Sigmoid colon (tissue), 7 donors: Measurements from ENCODE around the gene LCN1. TPM values are rescaled to one million over a fixed set of nuclear protein-coding genes. Genes with fewer than 3 reads are reported as not detected.
A peak's percentile ranks its signal among the peaks of the same experiment; 100 is the strongest.

Experiments used
- DNase-seq: peaks from one replicate; pipeline ENCODE4 v3.0.0-alpha.2; 2019
- H3K27ac ChIP-seq, 4 donors: fragments of 200-600 bp; sonication (generic); one replicate each; pipeline ENCODE4 v1.5.1; 2016 to 2019; ENCODE audit warnings: mild to moderate bottlenecking in 1 of 4
- H3K27me3 ChIP-seq, 3 donors: fragments of 200-600 bp; sonication (generic); one replicate each; pipeline ENCODE4 v1.5.1; 2019; ENCODE audit warnings: mild to moderate bottlenecking in 1 of 3
- H3K36me3 ChIP-seq, 4 donors: fragments of 200-600 bp; sonication (generic); one replicate each; pipeline ENCODE4 v1.5.1; 2016 to 2019
- H3K4me1 ChIP-seq, 4 donors: fragments of 200-600 bp; sonication (generic); one replicate each; pipeline ENCODE4 v1.5.1; 2017 to 2019
- H3K4me3 ChIP-seq, 4 donors: fragments of 200-600 bp; sonication (generic); one replicate each; pipeline ENCODE4 v1.5.1; 2017 to 2019; ENCODE audit warnings: mild to moderate bottlenecking in 2 of 4, moderate library complexity in 1 of 4
- H3K9me3 ChIP-seq, 4 donors: fragments of 200-600 bp in 3 of 4; sonication (generic) in 3 of 4; one replicate each; pipeline versions ENCODE4 v1.5.1 to v1.6.1; 2013 to 2019
- EP300 ChIP-seq, 4 donors: sonication (generic); formaldehyde crosslinking; IDR thresholded peaks; one replicate each; pipeline ENCODE4 v1.6.1; 2017; ENCODE audit warnings: antibody characterized with exemption in 4 of 4
- POLR2A ChIP-seq, 2 donors: fragments of 450-650 bp; IDR thresholded peaks; one replicate each; pipeline ENCODE4 v1.6.1; 2016; ENCODE audit warnings: antibody characterized with exemption in 2 of 2, mild to moderate bottlenecking in 2 of 2, moderate library complexity in 2 of 2
- POLR2AphosphoS5 ChIP-seq, 4 donors: sonication (generic); formaldehyde crosslinking; IDR thresholded peaks; one replicate each; pipeline ENCODE4 v1.6.1; 2017; ENCODE audit warnings: antibody characterized with exemption in 4 of 4
- WGBS, 2 donors: extraction: QIAGEN DNeasy Blood & Tissue Kit; methylation state at CpG; one replicate each; pipeline ENCODE4 v1.1.7; 2013; 5-methylcytosine and 5-hydroxymethylcytosine counted together
- intact Hi-C: fragments of 100-400 bp; cut with DNase I; formaldehyde crosslinking; loops from one replicate; pipeline ENCODE4 v1.15.1; 2023
- polyA plus RNA-seq, 3 donors: library from polyadenylated mRNA; stranded (reverse); fragments of 200-250 nt; gene quantifications; one replicate each; pipeline ENCODE4 v1.2.3, GENCODE V29; 2013
- total RNA-seq, 4 donors: library from RNA; depleted of rRNA; stranded (reverse); fragments of >200 nt; gene quantifications; one replicate each; pipeline ENCODE4 v1.1.0, GENCODE V29; 2016
- TF ChIP-seq, protein P1 (sequence below), 4 experiments: fragments of 450-650 bp in 3 of 4; fragments of 200-600 bp in 1 of 4; IDR thresholded peaks; one replicate each; pipeline ENCODE4 v1.5.1; 2016 to 2019; ENCODE audit warnings: antibody characterized with exemption in 4 of 4, mild to moderate bottlenecking in 3 of 4, moderate library complexity in 2 of 4
- donor health status: healthy with polysubstance abuse.
- donor health status: Bipolar disorder and iron deficiency.
- donor health status: healthy.

LCN1 gene
- total and polyA plus RNA-seq, 7 donors: 0.10 TPM; not detected in 6

DNA sequence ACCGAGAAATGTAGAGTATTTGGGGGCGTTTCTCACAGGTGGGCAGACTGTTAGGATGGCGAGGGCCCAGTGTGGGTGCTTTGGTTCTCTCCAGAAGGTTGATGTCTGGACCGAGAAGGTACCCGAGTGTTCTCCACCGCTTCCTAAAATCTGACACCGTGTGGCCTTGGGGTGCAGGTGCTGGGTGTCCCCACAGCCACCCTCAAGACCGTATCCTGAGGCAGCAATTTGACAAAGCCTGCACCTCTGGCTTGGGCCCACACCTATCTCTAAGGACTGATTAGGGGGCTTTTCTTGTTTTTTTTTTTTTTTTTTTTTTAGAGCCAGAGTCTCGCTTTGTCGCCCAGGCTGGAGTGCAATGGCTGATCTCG is 40.3 kb upstream of the LCN1 start:
- 28 to 35% methylated on average over 11 of the region's 11 CpGs for WGBS, 2 donors
- Histone ChIP-seq H3K36me3 (peaks cover 5 to 26% (median 19%) of the 10 kb centered on the region in 4 donors), H3K4me3 (peak overlapping the region; percentile 54 to 86 (median 76)), H3K4me1 (peaks cover 0 to 20% (median 13%) of the 10 kb centered on the region in 4 donors), H3K27ac (peak overlapping the region in 2 of 4 donors; percentile 47 to 60), H3K27me3 (no peaks in the 10 kb centered on the region), H3K9me3 (no peaks in the 10 kb centered on the region)
- TF ChIP-seq, protein P1, sequence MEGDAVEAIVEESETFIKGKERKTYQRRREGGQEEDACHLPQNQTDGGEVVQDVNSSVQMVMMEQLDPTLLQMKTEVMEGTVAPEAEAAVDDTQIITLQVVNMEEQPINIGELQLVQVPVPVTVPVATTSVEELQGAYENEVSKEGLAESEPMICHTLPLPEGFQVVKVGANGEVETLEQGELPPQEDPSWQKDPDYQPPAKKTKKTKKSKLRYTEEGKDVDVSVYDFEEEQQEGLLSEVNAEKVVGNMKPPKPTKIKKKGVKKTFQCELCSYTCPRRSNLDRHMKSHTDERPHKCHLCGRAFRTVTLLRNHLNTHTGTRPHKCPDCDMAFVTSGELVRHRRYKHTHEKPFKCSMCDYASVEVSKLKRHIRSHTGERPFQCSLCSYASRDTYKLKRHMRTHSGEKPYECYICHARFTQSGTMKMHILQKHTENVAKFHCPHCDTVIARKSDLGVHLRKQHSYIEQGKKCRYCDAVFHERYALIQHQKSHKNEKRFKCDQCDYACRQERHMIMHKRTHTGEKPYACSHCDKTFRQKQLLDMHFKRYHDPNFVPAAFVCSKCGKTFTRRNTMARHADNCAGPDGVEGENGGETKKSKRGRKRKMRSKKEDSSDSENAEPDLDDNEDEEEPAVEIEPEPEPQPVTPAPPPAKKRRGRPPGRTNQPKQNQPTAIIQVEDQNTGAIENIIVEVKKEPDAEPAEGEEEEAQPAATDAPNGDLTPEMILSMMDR (IDR thresholded peaks at IDR 0.05): no peak
- TF ChIP-seq POLR2A (IDR thresholded peaks at IDR 0.05): no peak
- TF ChIP-seq POLR2AphosphoS5 (IDR thresholded peaks at IDR 0.05): no peak
- TF ChIP-seq EP300 (IDR thresholded peaks at IDR 0.05): no peak
- intact Hi-C loops: loop anchor here (2.0 kb wide), 1 partner anchor 18 kb away; a partner anchor contains a TSS
- DNase-seq: no peak

DNA sequence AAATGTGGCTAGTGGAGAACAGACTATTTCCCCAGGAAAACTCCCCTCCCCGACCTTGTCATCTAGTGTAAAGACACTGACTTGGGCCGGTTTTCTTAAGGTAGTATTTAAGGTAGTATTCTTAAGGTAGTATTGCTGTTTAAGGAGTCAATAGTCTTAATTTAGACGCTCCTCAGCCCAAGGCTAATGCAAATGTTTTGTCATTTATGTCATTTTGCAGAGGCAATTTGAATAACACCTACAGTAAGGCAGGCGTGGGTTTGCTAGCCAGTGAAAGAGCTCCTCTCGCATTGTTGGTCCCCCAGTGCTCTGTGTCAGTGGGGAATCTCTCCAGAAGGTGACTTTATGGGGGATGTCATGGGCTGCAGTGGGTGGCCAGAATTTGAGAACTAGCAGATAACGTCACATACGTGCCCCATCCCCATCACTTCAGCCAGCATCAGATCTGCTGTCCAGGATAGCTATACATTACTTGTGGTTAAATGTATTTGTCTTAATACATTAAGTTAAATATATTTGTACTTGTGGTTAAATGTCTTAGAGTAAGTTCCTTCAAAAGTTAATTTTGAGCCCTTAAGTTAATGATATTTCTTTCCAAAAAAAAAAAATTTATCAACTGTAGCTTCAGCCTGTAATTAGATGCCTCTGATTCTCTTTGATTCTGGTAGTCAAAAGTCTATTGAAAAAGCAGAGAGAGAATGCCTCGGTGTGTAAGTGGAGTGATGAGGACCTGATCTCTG is 39.1 kb upstream of the LCN1 start:
- H3K27me3 ChIP-seq: no peaks in the 10 kb centered on the region
- no peak for DNase-seq
- no peaks in the 10 kb centered on the region for H3K9me3 ChIP-seq
- H3K4me3 ChIP-seq: no peak overlapping the region
- peaks cover 0 to 20% (median 13%) of the 10 kb centered on the region in 4 donors for H3K4me1 ChIP-seq
- peaks cover 5 to 38% (median 30%) of the 10 kb centered on the region in 4 donors for H3K36me3 ChIP-seq
- no peak overlapping the region for H3K27ac ChIP-seq
- WGBS, 2 donors: 70 to 75% methylated on average over 8 of the region's 8 CpGs
- no peak for TF ChIP-seq POLR2AphosphoS5 (IDR thresholded peaks at IDR 0.05)
- intact Hi-C loops: no loop called here

DNA sequence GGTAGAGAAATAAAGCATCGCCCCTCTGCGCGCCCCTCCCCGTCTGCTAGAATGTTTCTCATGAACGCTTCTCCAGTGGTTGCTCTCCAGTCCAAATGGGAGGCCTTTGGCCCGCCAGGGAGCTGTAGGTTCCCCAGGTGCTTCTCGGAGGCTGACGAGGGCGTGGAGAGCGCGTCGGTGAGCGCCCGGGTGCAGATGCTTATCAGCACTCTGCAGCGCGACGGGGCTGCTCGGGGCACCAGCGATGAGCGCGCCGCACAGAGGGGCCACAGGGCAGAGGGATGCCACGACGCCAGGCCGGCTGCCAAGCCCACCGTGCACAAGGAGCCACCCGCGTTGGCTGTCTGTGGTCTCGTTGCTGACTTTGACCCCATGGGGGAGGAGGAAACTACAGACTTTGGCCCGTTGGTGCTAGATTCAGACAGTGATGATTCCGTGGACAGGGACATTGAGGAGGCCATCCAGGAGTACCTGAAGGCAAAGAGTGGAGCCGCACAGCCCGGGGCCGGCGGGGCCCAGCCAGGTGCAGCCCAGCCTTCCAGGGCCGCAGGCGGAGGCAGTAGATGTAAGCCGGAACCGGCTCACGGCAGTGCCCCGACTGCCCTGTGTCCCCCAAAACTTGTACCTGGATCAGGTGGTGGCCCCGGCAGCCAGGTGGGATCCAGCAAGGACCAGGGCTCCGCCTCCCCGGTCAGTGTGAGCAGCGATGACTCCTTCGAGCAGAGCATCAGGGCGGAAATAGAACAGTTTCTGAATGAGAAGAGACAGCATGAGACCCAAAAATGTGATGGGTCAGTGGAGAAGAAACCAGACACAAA is 36.6 kb upstream of the LCN1 start:
- intact Hi-C loops: no loop called here
- peaks cover 0 to 14% (median 10%) of the 10 kb centered on the region in 4 donors for H3K4me1 ChIP-seq
- TF ChIP-seq POLR2AphosphoS5 (IDR thresholded peaks at IDR 0.05) (no peak), POLR2A (IDR thresholded peaks at IDR 0.05) (no peak), EP300 (IDR thresholded peaks at IDR 0.05) (no peak)
- TF ChIP-seq, protein P1 (IDR thresholded peaks at IDR 0.05): no peak
- no peak overlapping the region for H3K4me3 ChIP-seq
- H3K27me3 ChIP-seq: no peaks in the 10 kb centered on the region
- WGBS, 2 donors: 96% methylated on average over 47 of the region's 47 CpGs
- no peak for DNase-seq
- H3K27ac ChIP-seq: no peak overlapping the region
- peaks cover 5 to 62% (median 32%) of the 10 kb centered on the region in 4 donors for H3K36me3 ChIP-seq
- H3K9me3 ChIP-seq: no peaks in the 10 kb centered on the region

DNA sequence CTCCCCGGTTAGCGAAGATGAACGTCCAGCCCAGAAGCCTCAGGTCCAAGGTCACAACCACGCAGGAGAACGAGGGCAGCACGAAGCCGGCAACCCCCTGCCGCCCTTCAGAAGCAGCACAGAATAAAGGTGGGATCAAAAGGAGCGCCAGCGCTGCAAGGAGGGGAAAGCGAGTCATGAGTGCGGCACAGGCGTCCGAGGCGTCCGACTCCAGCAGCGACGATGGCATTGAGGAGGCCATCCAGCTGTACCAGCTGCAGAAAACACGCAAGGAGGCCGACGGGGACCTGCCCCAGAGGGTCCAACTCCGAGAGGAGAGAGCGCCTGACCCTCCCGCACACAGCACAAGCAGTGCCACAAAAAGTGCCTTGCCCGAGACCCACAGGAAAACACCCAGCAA is 35.9 kb upstream of the LCN1 start:
- 95 to 96% methylated on average over 25 of the region's 25 CpGs for WGBS, 2 donors
- H3K4me1 ChIP-seq: peaks cover 0 to 11% (median 10%) of the 10 kb centered on the region in 4 donors

More for the DNA sequence above, 35.9 kb upstream of the LCN1 start:
- Histone ChIP-seq H3K4me3 (no peak overlapping the region), H3K27me3 (no peaks in the 10 kb centered on the region), H3K27ac (no peak overlapping the region), H3K9me3 (no peaks in the 10 kb centered on the region), H3K36me3 (peaks cover 5 to 63% (median 32%) of the 10 kb centered on the region in 4 donors)
- intact Hi-C loops: no loop called here
- TF ChIP-seq EP300 (IDR thresholded peaks at IDR 0.05) (no peak), POLR2A (IDR thresholded peaks at IDR 0.05) (no peak), POLR2AphosphoS5 (IDR thresholded peaks at IDR 0.05) (no peak)
- TF ChIP-seq, protein P1 (IDR thresholded peaks at IDR 0.05): no peak
- DNase-seq: no peak
